Uterus (tissue), 4 donors: ENCODE measurements around the gene MAP3K1. TPM values are rescaled to one million over a fixed set of nuclear protein-coding genes. Genes with fewer than 3 reads are reported as not detected.

Experiments
- DNase-seq, 2 donors: peaks; one replicate each; pipeline ENCODE4 v3.0.0-alpha.2; 2019 to 2020
- H3K27ac ChIP-seq, 2 donors: fragments of 200-600 bp; sonication (generic); 1 replicate in 1 of 2; 2 replicates in 1 of 2; pipeline ENCODE4 v1.5.1; 2016 to 2018
- H3K27me3 ChIP-seq, 2 donors: fragments of 200-600 bp; sonication (generic); one replicate each; pipeline ENCODE4 v1.5.1; 2018 to 2019; ENCODE audit warnings: control low read depth in 1 of 2
- H3K36me3 ChIP-seq, 2 donors: fragments of 200-600 bp; sonication (generic); one replicate each; pipeline ENCODE4 v1.5.1; 2019; ENCODE audit warnings: control low read depth in 1 of 2
- H3K4me1 ChIP-seq, 2 donors: fragments of 200-600 bp; sonication (generic); one replicate each; pipeline ENCODE4 v1.5.1; 2018 to 2019; ENCODE audit warnings: control low read depth in 1 of 2
- H3K4me3 ChIP-seq, 2 donors: fragments of 200-600 bp; sonication (generic); 1 replicate in 1 of 2; 2 replicates in 1 of 2; pipeline ENCODE4 v1.5.1; 2018 to 2019; ENCODE audit warnings: mild to moderate bottlenecking in 1 of 2
- H3K9me3 ChIP-seq, 2 donors: fragments of 200-600 bp; sonication (generic); one replicate each; pipeline ENCODE4 v1.5.1; 2019; ENCODE audit warnings: control low read depth in 1 of 2
- CTCF ChIP-seq, 4 experiments: fragments of 200-600 bp in 2 of 4; fragments of 450-650 bp in 2 of 4; sonication (generic) in 2 of 4; IDR thresholded peaks; one replicate each; pipeline ENCODE4 v1.5.1; 2016 to 2019; ENCODE audit warnings: antibody characterized with exemption in 4 of 4, mild to moderate bottlenecking in 2 of 4, moderate library complexity in 1 of 4
- POLR2A ChIP-seq, 2 donors: fragments of 450-650 bp; IDR thresholded peaks; one replicate each; pipeline ENCODE4 v1.6.1; 2016; ENCODE audit warnings: antibody characterized with exemption in 2 of 2, mild to moderate bottlenecking in 1 of 2, moderate library complexity in 1 of 2
- intact Hi-C: fragments of 100-400 bp; cut with DNase I; formaldehyde crosslinking; loops from one replicate; pipeline ENCODE4 v1.15.1; 2023; ENCODE audit warnings: low total_unique reads
- total RNA-seq, 4 donors: library from RNA; depleted of rRNA in 3 of 4; stranded (reverse); fragments of >200 nt in 3 of 4; gene quantifications; one replicate each; pipeline versions ENCODE4 v1.1.0 to v1.2.4, GENCODE V29; 2014 to 2023
- donor health status: DM: yes; HTN: yes; CAD: no.

MAP3K1 gene
- total RNA-seq, 4 donors from 2014 or later, result 9.0 to 95.3 (median 20.0) TPM

GRCh38 chr5:56840597-56840996 lies 25.2 kb downstream of the MAP3K1 start:
- intact Hi-C loops, result no loop called here
- no peak for TF ChIP-seq POLR2A (IDR thresholded peaks at IDR 0.05)
- H3K36me3 ChIP-seq, result no peaks in the 10 kb centered on the region
- DNase-seq, result no peak
- H3K4me3 ChIP-seq, result no peak overlapping the region
- no peaks in the 10 kb centered on the region for H3K4me1 ChIP-seq
- H3K27ac ChIP-seq, result no peak overlapping the region
- H3K9me3 ChIP-seq, result no peaks in the 10 kb centered on the region
- H3K27me3 ChIP-seq, result no peaks in the 10 kb centered on the region

- DNase-seq, result no peak
- no peaks in the 10 kb centered on the region for H3K36me3 ChIP-seq
- H3K27ac ChIP-seq, result no peak overlapping the region
- no peaks in the 10 kb centered on the region for H3K4me1 ChIP-seq
- no peaks in the 10 kb centered on the region for H3K27me3 ChIP-seq
- no peak overlapping the region for H3K4me3 ChIP-seq
- intact Hi-C loops, result no loop called here
- H3K9me3 ChIP-seq, result no peaks in the 10 kb centered on the region
- TF ChIP-seq CTCF (IDR thresholded peaks at IDR 0.05) (no peak), POLR2A (IDR thresholded peaks at IDR 0.05) (no peak)
These were observed 29.9 kb downstream of the MAP3K1 start for GRCh38 chr5:56845277-56845676.

GRCh38 chr5:56845904-56846480 lies 30.6 kb downstream of the MAP3K1 start:
- intact Hi-C loops, result no loop called here
- Histone ChIP-seq H3K4me1 (no peaks in the 10 kb centered on the region), H3K9me3 (no peaks in the 10 kb centered on the region), H3K36me3 (no peaks in the 10 kb centered on the region), H3K4me3 (no peak overlapping the region), H3K27ac (no peak overlapping the region), H3K27me3 (no peaks in the 10 kb centered on the region)
- DNase-seq, result no peak
- no peak for TF ChIP-seq POLR2A (IDR thresholded peaks at IDR 0.05)
- no peak for TF ChIP-seq CTCF (IDR thresholded peaks at IDR 0.05)

- Histone ChIP-seq H3K4me1 (no peaks in the 10 kb centered on the region), H3K36me3 (no peaks in the 10 kb centered on the region), H3K9me3 (no peaks in the 10 kb centered on the region), H3K27me3 (no peaks in the 10 kb centered on the region), H3K27ac (no peak overlapping the region), H3K4me3 (no peak overlapping the region)
- DNase-seq, result no peak
- no peak for TF ChIP-seq POLR2A (IDR thresholded peaks at IDR 0.05)
- no peak for TF ChIP-seq CTCF (IDR thresholded peaks at IDR 0.05)
- intact Hi-C loops, result no loop called here
These were observed 32.9 kb downstream of the MAP3K1 start for GRCh38 chr5:56848206-56848605.

- no peak for DNase-seq
- H3K9me3 ChIP-seq, result no peaks in the 10 kb centered on the region
- TF ChIP-seq POLR2A (IDR thresholded peaks at IDR 0.05) (no peak), CTCF (IDR thresholded peaks at IDR 0.05) (no peak)
- no peaks in the 10 kb centered on the region for H3K27me3 ChIP-seq
- H3K4me3 ChIP-seq, result no peak overlapping the region
- intact Hi-C loops, result no loop called here
- H3K36me3 ChIP-seq, result no peaks in the 10 kb centered on the region
- no peak overlapping the region for H3K27ac ChIP-seq
- no peaks in the 10 kb centered on the region for H3K4me1 ChIP-seq
These were observed 34.3 kb downstream of the MAP3K1 start for GRCh38 chr5:56849671-56850070.

GRCh38 chr5:56850423-56850822 lies 35.1 kb downstream of the MAP3K1 start:
- TF ChIP-seq CTCF (IDR thresholded peaks at IDR 0.05), result no peak
- TF ChIP-seq POLR2A (IDR thresholded peaks at IDR 0.05), result no peak
- Histone ChIP-seq H3K9me3 (no peaks in the 10 kb centered on the region), H3K27ac (no peak overlapping the region), H3K27me3 (no peaks in the 10 kb centered on the region), H3K4me1 (no peaks in the 10 kb centered on the region), H3K36me3 (no peaks in the 10 kb centered on the region), H3K4me3 (no peak overlapping the region)
- intact Hi-C loops, result no loop called here
- DNase-seq, result no peak
